ENCODE data around the gene TMOD1.

GRCh38 chr9:97510797-97511654, 9.6 kb downstream of the TMOD1 start:
- TF ChIP-seq POLR2A (IDR thresholded peaks at IDR 0.05) (no peak), CTCF (IDR thresholded peaks at IDR 0.05) (no peak), EP300 (IDR thresholded peaks at IDR 0.05) (no peak)
